Measurements from ENCODE around the gene TRIM59.

TRIM59 gene

DNA sequence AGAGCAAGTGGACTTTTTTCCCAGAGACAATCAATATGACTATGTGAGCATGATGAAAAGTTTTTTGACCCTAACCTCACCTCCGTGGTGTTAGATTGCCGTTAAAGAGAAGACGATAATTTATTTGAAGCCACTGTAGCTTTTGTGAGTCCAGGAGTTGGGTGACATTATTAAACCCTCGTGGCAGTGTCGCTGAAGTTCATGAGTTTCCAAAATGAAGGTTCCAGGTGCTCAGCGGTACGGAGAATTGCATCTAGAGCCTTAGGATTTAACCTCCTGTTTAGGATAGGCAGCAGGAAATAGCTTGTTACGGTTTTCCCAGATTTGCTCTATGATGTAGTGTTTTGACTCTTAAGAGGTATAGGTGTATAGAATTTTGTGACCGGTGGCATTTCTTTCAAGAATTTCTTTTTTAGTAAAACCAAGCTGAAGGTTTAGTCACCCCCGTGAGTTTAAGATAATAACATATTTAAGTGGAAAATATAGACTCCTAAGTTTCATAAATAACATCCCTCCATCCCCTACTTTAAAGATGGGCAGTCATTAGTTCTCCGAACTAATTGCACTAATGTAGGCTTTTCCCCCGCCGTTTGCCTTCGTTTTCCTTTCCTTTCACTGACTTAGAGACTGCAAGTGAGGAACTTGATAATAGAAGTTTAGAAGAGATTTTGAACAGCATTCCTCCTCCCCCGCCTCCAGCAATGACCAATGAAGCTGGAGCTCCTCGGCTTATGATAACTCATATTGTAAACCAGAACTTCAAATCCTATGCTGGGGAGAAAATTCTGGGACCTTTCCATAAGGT, 48.1 kb downstream of the TRIM59 start:
- DNase-seq, result no peak

DNA sequence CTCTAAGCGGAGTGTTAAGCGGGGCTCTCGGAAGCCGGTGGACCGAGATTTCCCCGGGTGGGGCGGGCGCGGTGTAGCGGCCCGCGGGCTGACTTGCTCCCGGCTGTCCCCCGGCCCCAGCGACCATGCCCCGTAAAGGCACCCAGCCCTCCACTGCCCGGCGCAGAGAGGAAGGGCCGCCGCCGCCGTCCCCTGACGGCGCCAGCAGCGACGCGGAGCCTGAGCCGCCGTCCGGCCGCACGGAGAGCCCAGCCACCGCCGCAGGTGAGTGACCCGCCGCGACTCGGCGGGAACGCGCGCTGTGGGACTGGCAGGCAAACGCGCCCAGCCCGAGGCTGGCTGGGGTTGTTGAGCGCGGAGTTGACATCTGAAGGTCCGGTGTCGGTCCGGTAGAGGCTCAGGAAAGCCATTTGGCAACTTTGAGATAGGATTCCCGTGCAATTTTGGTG, 48.9 kb downstream of the TRIM59 start:
- DNase-seq, result no peak

DNA sequence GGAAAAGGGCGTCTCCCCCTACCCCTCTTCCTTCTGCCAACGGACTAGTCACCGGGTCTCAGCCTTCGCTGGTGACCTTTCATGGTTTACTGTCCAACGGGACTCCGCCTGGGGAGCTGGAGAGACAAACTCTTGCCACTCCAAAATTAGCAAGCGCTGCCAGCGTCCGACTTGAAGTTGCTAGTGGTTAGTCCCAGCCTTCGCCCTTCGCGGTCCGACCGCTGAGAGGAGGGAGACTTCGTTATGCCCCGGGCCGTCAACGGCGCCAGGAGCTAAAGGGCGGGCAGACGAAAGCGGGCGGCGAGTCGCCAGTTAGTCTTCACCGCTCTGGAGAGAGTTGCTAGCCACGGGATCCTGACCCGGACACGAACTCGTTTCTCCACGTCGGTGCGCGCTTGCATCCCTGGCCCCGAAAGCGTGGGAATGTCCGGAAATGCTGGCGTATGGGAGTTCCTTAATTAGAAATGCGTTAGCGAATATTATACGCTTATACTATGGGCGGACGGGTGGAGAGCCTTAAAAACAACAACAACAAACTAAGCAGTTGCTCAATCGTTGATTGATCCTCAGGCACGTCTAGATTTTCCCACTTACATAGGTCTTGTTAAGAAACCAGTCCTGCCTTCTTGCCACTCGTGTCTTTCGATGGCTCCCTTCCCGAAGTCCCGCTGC, 49.4 kb downstream of the TRIM59 start:
- DNase-seq, result no peak

GRCh38 chr3:160399125-160400029, 50.2 kb downstream of the TRIM59 start, which contains the start of the genes IFT80 and SMC4:
Gene IFT80 (minus strand): TSS chr3:160399225. CDS start chr3:160384600, 14,625 bp downstream.
Gene SMC4 (plus strand): TSS chr3:160399650. CDS start chr3:160400827, 1,177 bp downstream.
- DNase-seq, result peak; percentile 99

DNA sequence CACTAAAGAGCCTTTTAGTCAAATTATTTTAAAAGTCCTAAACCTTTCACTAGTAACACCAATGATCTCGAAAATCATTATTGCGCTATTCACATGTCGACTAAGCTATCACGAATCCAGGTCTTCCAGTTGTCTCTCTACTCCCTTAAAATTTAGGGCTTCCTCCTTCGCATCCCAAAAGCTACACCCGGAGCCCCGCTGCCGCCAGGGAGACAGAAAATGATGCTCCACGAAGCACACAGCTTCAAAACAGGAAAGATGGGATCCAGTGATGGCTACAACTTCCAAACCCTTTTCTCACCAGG, 50.8 kb downstream of the TRIM59 start:
- DNase-seq, result no peak

GRCh38 chr3:160395297-160395696, 54.3 kb downstream of the TRIM59 start:
- DNase-seq, result no peak

GRCh38 chr3:160394009-160394392, 55.6 kb downstream of the TRIM59 start:
- no peak for DNase-seq

GRCh38 chr3:160393346-160394008, 56.1 kb downstream of the TRIM59 start:
- no peak for DNase-seq

DNA sequence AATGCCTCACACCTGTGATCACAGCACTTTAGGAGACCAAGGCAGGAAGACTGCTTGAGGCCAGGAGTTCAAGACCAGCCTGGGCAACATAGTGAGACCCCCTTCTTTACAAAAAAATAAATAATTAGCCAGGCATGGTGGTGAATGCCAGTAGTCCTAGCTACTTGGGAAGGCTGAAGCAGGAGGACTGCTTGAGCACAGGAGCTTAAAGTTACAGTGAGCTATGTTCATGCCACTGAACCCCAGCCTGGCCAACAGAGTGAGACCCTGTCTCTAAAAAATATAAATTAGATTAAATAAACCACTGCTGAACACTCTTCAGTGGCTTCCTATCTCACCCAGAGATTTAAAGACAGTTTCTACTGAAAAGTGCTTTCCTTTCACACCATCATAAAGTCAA, 56.8 kb downstream of the TRIM59 start:
- no peak for DNase-seq

- no peak for DNase-seq
Observed at GRCh38 chr3:160390565-160391138, 58.9 kb downstream of the TRIM59 start.

Data from KG1 (cell line).